Esophagus squamous epithelium (tissue), 4 donors: ENCODE data around the gene MTCP1.

Experiments
- CTCF ChIP-seq, 6 experiments: fragments of 450-650 bp in 4 of 6; fragments of 200-600 bp in 2 of 6; sonication (generic) in 2 of 6; IDR thresholded peaks; one replicate each; pipeline ENCODE4 v1.5.1; 2016 to 2019; ENCODE audit warnings: antibody characterized with exemption in 6 of 6, mild to moderate bottlenecking in 4 of 6, moderate library complexity in 4 of 6
- POLR2A ChIP-seq, 4 donors: fragments of 450-650 bp; IDR thresholded peaks; one replicate each; pipeline ENCODE4 v1.6.1; 2017; ENCODE audit warnings: antibody characterized with exemption in 4 of 4, mild to moderate bottlenecking in 4 of 4, moderate library complexity in 3 of 4

- no peak for TF ChIP-seq CTCF (IDR thresholded peaks at IDR 0.05)
- TF ChIP-seq POLR2A (IDR thresholded peaks at IDR 0.05) = no peak
These were observed 317 bp downstream of the MTCP1 start for GRCh38 chrX:155070663-155070974.
